ENCODE results near the gene FOCAD.

DNA sequence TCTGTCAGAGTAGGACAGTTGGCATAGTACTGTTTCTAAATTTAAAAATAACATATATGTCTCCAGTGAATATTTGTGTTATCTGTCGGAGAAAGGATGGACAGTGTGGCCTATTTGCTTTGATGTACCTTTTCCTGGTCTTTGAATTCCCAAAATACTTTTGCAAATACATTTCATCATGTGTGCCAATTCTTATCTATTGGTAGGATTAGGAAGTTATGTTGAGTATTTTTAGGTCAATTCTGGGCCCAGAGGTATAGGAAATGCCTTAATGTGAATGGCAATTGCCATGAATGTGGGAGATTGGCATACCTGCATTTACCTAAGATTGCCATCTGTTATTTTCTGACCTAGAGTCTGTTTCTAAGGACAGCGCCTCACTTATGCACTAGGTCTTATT lies 5.8 kb downstream of the FOCAD start:
- TF ChIP-seq POLR2AphosphoS5 (IDR thresholded peaks at IDR 0.05; ENCODE audit: low read depth, low read length) (no peak), TAF1 (IDR thresholded peaks at IDR 0.05; ENCODE audit: low read depth, low read length) (no peak)

Measured in GM12891 (cell line).